HG03139 (cell line): ENCODE measurements around the gene MRE11.
"Not testable (repeated sequence)": the region's sequence is repeated elsewhere in the genome, so short reads cannot be mapped to it uniquely, and the experiment has no call there.

ENCODE experiments used
- ATAC-seq: cut with Tn5 transposase; IDR thresholded peaks from one replicate; pipeline ENCODE4 v1.9.1; 2021; ENCODE audit not compliant: unreplicated experiment

Gene MRE11

GRCh38 chr11:94507485-94507884, 13.8 kb upstream of the MRE11 start:
- no peak for ATAC-seq

DNA sequence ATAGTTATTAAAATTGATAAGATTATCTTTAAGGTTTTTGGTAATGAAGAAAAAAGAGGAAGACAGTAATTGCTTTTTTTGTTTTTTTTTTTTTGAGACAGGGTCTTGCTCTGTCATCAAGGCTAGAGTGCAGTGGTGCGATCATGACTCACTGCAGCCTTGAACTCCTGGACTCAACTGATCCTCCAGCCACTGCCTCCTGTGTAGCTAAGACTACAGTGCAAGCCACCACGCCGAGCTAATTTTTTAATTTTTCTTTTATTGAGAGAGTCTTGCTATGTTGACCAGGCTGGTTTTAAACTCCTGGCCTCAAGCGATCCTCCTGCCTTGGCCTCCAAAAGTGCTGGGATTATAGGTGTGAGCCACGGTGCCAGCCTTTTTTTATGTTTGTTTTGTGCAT, 12.9 kb upstream of the MRE11 start:
- not testable (repeated sequence) for ATAC-seq

GRCh38 chr11:94504689-94505293, 11.1 kb upstream of the MRE11 start:
- ATAC-seq, result no peak

DNA sequence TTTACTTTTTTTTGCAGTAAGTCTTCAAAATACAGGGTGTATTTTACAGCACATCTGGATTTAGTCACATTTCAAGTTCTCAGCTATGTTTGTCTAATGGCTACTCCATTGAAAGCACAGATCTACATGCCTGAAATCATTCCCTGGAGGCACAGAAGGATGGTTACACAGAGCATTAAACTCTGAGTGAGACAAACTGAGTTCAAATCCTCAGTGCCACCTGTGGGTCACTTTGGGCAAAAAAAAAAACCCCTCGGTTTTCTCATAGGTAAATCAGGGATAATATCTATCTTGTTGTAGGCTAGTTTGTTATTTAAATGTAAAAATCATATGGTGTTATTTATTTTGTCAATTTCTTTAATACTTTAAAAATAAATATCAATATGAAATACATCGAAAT, 7.9 kb upstream of the MRE11 start:
- ATAC-seq, result no peak

DNA sequence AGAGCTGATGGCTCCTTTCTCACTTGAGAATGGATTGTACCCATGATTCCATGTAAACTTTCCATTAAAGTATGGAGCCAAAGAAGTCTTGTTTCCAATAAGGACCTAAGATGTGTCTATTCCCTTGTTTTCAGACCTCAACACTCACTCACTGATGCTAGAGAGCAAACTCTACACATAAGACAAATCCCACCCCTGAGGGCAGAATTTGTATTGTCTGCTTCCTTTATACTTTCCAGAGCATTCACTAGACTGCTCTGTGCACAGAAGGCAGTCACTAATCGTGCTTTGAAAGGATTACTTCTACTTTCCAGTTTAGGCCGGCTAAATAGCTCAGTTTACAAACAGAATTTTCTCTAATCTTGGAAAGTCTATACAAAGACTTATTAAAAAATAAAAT, 6.5 kb upstream of the MRE11 start:
- ATAC-seq, result no peak

DNA sequence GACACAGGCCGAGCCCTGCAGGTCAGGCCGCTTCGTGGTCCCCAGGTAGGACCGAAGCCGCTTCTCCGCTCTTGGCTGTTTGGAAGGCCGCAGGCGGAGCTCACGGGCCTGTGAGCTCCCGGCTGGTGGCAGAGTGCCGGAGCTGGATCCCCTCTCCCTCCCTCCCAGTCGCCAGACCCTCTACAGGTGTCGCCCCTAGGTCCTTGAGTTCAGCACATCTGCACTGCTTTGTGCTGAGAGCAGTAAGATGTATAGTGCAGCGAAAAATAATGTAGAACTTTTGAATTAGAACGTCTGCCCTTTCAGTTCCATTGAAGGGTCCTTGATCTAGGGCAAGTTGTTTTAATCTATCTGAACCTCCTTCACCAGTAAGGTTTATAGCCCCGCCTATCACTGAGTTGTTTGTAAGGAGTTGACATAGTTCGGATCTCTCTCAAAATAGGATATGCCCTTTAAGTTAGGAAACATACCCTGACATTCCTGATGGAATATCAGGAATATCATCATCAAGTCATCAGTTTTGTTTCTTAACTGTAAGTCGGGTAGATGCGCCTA, 559 bp upstream of the MRE11 start:
- peak; percentile 51 for ATAC-seq

- no peak for ATAC-seq
These were observed 7.6 kb downstream of the MRE11 start for GRCh38 chr11:94486068-94486467.

DNA sequence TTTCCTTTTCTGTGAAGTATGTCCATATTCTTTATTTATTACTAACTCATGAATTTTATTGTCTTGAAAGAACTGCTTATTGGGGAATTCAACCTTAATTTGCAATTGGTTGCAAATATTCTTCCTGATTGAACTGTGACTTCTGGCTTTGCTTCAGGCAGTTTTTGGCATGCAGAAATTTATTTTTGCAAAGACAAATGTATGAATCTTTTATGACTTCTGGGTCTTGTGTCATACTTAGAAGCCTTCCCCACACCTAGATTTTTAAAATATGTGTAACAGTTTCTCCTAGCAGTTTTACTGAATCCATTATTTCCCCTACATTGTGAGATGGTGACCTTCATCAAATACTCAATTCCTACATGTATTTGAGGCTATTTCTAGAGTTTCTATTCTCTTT, 12.3 kb downstream of the MRE11 start:
- no peak for ATAC-seq

- no peak for ATAC-seq
These were observed 16.0 kb downstream of the MRE11 start for GRCh38 chr11:94477624-94478023.

- peak; percentile 81 for ATAC-seq
These were observed 20.5 kb downstream of the MRE11 start for GRCh38 chr11:94472916-94473799.

GRCh38 chr11:94469416-94469815, 24.2 kb downstream of the MRE11 start:
- ATAC-seq, result peak; percentile 76

- no peak for ATAC-seq
These were observed 34.1 kb downstream of the MRE11 start for GRCh38 chr11:94459576-94459975.

GRCh38 chr11:94457118-94458029, 36.3 kb downstream of the MRE11 start:
- no peak for ATAC-seq

DNA sequence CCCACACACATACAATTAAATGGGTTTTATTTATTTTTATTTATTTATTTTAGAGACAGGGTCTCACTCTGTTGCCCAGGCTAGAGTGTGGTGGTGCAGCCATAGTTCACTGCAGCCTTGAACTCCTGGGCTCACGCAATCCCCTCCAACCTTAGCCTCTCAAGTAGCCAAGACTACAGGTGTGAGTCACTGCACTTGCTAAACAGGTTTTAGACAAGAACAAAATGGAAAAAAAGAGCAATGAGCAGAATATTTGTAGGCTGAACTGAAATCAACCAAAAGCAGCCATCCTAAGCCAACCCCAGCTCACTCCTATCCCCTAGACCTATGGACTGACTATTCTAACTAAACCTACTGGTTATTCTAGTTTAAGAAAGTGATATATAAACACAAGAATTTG, 37.8 kb downstream of the MRE11 start:
- no peak for ATAC-seq

DNA sequence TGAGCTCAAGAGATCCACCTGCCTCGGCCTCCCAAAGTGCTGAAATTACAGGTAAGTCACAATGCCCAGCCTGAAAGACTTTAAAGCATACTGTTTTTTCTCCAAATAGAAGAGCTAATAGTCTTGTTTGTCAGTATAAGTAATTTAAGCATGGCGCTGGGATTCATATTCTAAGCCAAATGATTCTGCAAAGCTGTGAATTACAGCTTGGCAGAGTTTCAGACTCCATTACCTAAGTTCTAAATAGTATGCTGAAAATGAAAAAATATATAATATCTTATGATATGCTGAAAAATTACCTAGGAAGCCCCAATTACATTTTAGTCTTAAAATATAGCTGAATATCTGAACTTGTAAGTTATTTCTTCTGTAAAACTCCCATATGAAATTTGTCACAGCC, 39.3 kb downstream of the MRE11 start:
- no peak for ATAC-seq

DNA sequence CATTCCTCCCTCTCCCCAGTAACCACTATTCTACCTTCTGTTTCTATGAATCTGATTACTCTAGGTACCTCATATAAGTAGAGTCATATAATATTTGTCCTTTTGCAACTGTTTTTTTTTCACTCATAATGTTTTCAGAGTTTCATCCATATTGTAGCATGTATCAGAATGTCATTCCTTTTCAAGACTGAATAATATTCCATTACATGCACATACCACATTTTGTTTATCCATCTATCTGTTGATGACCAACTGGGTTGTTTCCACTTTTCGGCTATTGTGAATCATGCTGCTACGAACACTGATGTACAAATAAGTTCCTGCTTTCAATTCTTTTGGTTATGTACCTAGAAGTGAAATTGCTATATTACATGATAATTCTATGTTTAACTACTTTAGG, 40.7 kb downstream of the MRE11 start:
- no peak for ATAC-seq

DNA sequence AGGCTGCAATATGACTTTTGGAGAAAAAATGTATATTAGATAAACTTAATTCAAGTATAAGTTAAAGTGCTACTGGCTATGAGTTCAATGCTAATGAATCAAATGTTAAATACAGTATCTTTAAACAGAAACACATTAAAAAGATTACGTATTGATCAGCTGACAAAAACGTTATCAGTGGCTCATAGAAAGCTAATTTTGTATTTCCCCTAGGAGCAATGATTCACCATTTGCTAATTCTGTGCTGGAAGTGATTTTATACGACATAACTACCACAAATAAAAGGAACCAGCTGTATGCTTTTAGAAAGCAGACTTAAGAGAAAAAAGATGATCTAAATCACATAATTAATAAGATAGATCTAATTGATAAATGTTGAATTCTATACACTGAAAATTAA, 43.6 kb downstream of the MRE11 start:
- no peak for ATAC-seq

- no peak for ATAC-seq
These were observed 44.2 kb downstream of the MRE11 start for GRCh38 chr11:94449437-94449836.

GRCh38 chr11:94449029-94449428, 44.6 kb downstream of the MRE11 start:
- ATAC-seq, result no peak

DNA sequence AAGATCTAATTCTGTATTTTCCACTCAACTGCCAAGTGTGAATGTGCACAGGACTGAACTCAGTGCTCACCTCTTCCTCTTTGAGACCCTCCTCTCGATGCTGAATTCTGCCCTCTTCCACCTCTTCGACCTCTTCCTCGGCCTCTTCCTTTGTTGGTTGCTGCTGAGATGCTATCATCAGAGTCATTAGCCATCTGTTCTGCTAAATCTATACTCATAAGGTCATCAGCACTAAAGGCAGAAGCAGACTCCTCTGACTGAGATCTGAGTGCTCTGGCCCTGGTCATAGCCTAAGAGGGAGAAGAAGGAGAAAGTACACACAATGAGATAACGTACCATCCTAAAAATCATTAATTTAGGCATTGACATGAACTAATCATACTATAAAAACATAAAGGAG, 46.5 kb downstream of the MRE11 start:
- ATAC-seq, result no peak

- no peak for ATAC-seq
These were observed 48.0 kb downstream of the MRE11 start for GRCh38 chr11:94445641-94446040.
